ENCODE data around the gene DUS4L. TPM values are rescaled to one million over a fixed set of nuclear protein-coding genes. Genes with fewer than 3 reads are reported as not detected.

DUS4L gene
- total RNA-seq, 1 experiment from 2014 or later: 9.1 TPM

DNA sequence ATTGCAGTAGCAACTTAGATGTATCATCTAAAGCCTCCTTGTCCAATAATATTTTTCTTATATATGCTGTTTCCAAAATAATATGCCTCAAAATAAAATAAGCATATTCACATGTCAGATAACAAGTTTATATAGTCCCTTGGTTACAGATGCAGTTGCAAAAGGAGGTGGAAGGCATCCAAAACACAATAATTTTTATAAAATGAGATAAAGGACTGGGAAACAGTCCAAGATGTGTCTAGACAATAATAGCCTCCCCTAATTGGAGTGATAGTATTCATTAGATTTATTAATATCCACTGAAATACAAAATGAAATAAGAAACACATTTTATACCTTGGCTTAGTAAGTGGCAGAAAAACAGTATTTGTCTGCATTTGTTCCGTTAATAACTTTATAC lies 46.6 kb downstream of the DUS4L start:
- Histone ChIP-seq H3K4me3 (ENCODE audit: low read depth in 2 of 2, low read length in 2 of 2) (no peak overlapping the region), H3K9me3 (ENCODE audit: control insufficient read depth, insufficient read depth, low read depth, low read length) (no peaks in the 10 kb centered on the region), H3K4me1 (ENCODE audit: control insufficient read depth, insufficient read depth, low read length) (no peaks in the 10 kb centered on the region), H3K27ac (ENCODE audit: low read length) (no peak overlapping the region), H3K27me3 (ENCODE audit: control insufficient read depth, insufficient read depth, low read length) (no peaks in the 10 kb centered on the region), H3K36me3 (ENCODE audit: control insufficient read depth, insufficient read depth, low read length) (peaks cover 8% of the 10 kb centered on the region; the same call in 1 of the 2 replicates)
- intact Hi-C loops (cut with micrococcal nuclease; ENCODE audit: unreplicated experiment) (no loop called here), in situ Hi-C loops (cut with HindIII; ENCODE audit: low pct_unique_long_range_greater_than_20kb, low sequenced_read_pairs) (no loop called here)
- BruUV-seq (replicated peaks): no TSS peak
- no peak for ATAC-seq
- TF ChIP-seq, protein P1, sequence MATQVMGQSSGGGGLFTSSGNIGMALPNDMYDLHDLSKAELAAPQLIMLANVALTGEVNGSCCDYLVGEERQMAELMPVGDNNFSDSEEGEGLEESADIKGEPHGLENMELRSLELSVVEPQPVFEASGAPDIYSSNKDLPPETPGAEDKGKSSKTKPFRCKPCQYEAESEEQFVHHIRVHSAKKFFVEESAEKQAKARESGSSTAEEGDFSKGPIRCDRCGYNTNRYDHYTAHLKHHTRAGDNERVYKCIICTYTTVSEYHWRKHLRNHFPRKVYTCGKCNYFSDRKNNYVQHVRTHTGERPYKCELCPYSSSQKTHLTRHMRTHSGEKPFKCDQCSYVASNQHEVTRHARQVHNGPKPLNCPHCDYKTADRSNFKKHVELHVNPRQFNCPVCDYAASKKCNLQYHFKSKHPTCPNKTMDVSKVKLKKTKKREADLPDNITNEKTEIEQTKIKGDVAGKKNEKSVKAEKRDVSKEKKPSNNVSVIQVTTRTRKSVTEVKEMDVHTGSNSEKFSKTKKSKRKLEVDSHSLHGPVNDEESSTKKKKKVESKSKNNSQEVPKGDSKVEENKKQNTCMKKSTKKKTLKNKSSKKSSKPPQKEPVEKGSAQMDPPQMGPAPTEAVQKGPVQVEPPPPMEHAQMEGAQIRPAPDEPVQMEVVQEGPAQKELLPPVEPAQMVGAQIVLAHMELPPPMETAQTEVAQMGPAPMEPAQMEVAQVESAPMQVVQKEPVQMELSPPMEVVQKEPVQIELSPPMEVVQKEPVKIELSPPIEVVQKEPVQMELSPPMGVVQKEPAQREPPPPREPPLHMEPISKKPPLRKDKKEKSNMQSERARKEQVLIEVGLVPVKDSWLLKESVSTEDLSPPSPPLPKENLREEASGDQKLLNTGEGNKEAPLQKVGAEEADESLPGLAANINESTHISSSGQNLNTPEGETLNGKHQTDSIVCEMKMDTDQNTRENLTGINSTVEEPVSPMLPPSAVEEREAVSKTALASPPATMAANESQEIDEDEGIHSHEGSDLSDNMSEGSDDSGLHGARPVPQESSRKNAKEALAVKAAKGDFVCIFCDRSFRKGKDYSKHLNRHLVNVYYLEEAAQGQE (IDR thresholded peaks at IDR 0.05; ENCODE audit: insufficient read depth in 1 of 2, low read depth in 2 of 2, low read length in 1 of 2): no peak
- no peak for TF ChIP-seq SIN3A (IDR thresholded peaks at IDR 0.05; ENCODE audit: borderline replicate concordance, insufficient read depth, low read depth, low read length)
- TF ChIP-seq CTCF (IDR thresholded peaks at IDR 0.05): no peak
- TF ChIP-seq POLR2AphosphoS5 (IDR thresholded peaks at IDR 0.05; ENCODE audit: low read depth, low read length): no peak
- TF ChIP-seq TCF7L2 (IDR thresholded peaks at IDR 0.05; ENCODE audit: low read depth, low read length): no peak
- POLR2A ChIA-PET: no interaction called here
- DNase-seq (ENCODE audit: low read depth, low spot score): no peak
- CTCF ChIA-PET: no interaction called here

- Histone ChIP-seq H3K9me3 (ENCODE audit: control insufficient read depth, insufficient read depth, low read depth, low read length) (no peaks in the 10 kb centered on the region), H3K27ac (ENCODE audit: low read length) (no peak overlapping the region), H3K36me3 (ENCODE audit: control insufficient read depth, insufficient read depth, low read length) (peaks cover 14% of the 10 kb centered on the region; the same call in 1 of the 2 replicates), H3K27me3 (ENCODE audit: control insufficient read depth, insufficient read depth, low read length) (no peaks in the 10 kb centered on the region), H3K4me1 (ENCODE audit: control insufficient read depth, insufficient read depth, low read length) (no peaks in the 10 kb centered on the region), H3K4me3 (ENCODE audit: low read depth in 2 of 2, low read length in 2 of 2) (no peak overlapping the region)
- ATAC-seq: no peak
- intact Hi-C loops (cut with micrococcal nuclease; ENCODE audit: unreplicated experiment) (no loop called here), in situ Hi-C loops (cut with HindIII; ENCODE audit: low pct_unique_long_range_greater_than_20kb, low sequenced_read_pairs) (no loop called here)
- TF ChIP-seq TCF7L2 (IDR thresholded peaks at IDR 0.05; ENCODE audit: low read depth, low read length) (no peak), CTCF (IDR thresholded peaks at IDR 0.05) (no peak), SIN3A (IDR thresholded peaks at IDR 0.05; ENCODE audit: borderline replicate concordance, insufficient read depth, low read depth, low read length) (no peak), POLR2AphosphoS5 (IDR thresholded peaks at IDR 0.05; ENCODE audit: low read depth, low read length) (no peak)
- TF ChIP-seq, protein P1 (IDR thresholded peaks at IDR 0.05; ENCODE audit: insufficient read depth in 1 of 2, low read depth in 2 of 2, low read length in 1 of 2): no peak
- ChIA-PET POLR2A (no interaction called here), CTCF (no interaction called here)
- no TSS peak for BruUV-seq (replicated peaks)
- DNase-seq (ENCODE audit: low read depth, low spot score): no peak
These were observed 49.7 kb downstream of the DUS4L start for GRCh38 chr7:107613439-107613838.
